GM21381 (cell line): ENCODE data around the gene BMPR1A.
"Not testable (repeated sequence)": the region's sequence is repeated elsewhere in the genome, so short reads cannot be mapped to it uniquely, and the experiment has no call there.

ENCODE experiments used
- ATAC-seq: cut with Tn5 transposase; IDR thresholded peaks from one replicate; pipeline ENCODE4 v1.9.1; 2021; ENCODE audit warnings: mild to moderate bottlenecking, moderate library complexity; ENCODE audit not compliant: unreplicated experiment

The BMPR1A gene

DNA sequence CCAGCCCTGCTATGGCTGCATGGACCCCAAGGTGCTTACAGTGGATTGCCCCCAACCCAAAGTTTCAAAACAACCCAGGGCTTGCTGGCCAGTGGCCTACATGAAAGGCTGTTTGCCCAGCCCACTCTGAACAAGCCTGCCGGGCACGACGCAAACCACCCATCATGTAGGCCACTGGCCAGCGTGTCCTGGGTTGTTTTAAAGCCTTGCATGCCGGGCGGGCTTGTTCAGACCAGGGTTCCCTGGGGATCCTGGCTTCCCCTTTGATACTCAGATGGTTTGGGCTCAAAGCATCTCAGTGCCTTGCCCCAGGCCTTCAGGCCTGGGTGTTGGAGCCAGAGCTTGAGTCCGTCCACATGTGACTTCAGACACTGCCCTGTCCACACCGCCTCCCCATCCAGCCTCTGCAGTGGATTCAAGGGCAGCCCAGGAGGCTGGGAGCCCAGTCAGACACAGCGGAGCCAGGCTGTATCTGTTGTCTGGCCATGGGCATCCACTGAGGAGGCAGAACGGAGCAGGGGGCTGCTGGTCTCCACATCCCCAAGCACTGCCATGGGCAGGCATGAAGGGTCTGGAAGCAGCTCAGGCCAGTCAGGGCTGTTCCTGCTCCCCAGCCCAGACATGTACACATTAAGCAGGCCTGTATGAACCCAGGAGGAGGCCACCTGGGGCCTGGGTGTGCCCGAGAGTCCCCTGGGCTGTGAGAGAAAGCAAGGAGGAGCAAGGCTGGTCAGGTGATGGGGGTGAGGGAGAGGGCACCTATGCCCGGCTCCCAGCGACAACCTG, 207.8 kb downstream of the BMPR1A start:
- ATAC-seq = no peak

GRCh38 chr10:86964847-86965190, 208.4 kb downstream of the BMPR1A start:
- no peak for ATAC-seq

GRCh38 chr10:86965986-86966654, 209.7 kb downstream of the BMPR1A start:
- peak; percentile 35 for ATAC-seq

DNA sequence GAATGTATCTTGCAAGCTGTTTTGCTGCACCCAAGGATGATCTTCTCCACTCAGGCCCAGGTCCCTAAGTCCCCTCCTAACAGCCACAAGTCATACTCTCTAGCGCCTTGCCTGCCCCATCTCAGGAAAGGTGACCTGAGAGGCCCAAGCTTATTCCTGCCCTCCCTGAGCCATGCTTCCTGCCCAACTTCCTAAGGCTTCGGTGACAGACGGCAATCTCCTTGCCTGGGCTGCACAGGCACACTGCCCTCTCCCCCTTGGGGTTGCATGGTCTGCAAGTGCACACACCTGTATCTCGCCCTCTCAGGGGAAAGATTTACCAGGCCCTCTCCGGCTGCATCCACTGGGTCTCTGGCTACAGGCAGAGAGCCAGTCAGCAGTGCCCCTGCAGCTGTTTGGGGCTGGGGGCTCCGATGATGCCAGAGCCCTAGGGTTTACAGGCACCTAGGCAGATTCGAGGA, 211.1 kb downstream of the BMPR1A start:
- ATAC-seq = no peak

- ATAC-seq = no peak
Measured at GRCh38 chr10:86968271-86968993, 212.0 kb downstream of the BMPR1A start, which contains the start of gene ADIRF. ADIRF (plus strand) TSS chr10:86968482; CDS start chr10:86968545, 63 bp downstream.

DNA sequence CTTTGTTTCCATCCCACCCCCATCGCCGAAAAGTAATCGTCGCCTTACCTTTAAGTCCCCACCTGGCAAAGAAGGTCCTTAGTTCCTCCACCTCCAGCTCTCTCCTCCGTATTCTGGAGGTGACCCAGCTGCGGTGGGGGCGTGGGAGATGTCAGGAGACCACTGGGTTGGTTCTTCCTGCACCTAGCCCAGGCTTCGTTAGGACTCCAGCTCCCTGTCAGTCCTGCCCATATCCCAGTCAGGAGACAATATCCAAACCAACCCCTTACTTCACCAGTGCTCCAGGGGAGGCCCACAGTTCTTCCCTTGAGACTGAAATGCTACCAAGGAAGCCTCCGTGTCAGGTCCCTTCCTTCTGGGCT, 212.6 kb downstream of the BMPR1A start:
- no peak for ATAC-seq

DNA sequence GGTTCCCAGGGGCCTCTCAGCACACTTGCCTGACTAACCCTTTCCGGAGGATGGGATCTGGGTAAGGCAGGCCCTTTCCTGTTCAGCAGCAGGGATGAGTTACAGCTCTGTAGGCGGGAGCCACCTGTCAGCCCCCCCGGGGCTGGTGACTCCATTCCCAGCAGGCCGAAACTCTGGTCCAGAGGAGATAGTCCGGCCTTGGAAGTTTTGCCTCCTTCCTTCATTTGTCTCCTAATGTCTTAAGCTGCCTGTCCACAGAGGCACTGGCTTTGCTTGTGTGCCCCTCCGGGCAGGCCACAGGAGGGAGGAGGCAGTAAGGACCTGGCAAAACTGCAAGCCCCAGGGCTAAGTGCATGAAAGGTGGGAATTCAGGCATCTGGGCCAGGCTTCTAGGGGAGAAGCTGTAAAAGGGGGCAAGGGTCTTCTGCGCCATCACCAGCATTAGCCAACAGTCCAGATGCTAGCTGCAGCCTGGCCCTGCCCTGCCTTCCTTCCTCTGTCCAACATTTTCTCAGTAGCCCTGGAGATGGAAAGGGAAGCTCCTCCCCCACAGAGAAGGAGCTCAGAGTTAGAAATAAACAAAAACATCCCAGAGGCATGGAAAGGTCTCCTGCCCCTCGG, 213.1 kb downstream of the BMPR1A start:
- no peak for ATAC-seq

GRCh38 chr10:86970162-86970981, 214.0 kb downstream of the BMPR1A start:
- no peak for ATAC-seq

GRCh38 chr10:86970982-86971231, 214.5 kb downstream of the BMPR1A start:
- ATAC-seq = no peak

- peak; percentile 80 for ATAC-seq
Measured at GRCh38 chr10:86971232-86971991, 215.0 kb downstream of the BMPR1A start.

GRCh38 chr10:86972613-86973380, 216.4 kb downstream of the BMPR1A start:
- no peak for ATAC-seq

DNA sequence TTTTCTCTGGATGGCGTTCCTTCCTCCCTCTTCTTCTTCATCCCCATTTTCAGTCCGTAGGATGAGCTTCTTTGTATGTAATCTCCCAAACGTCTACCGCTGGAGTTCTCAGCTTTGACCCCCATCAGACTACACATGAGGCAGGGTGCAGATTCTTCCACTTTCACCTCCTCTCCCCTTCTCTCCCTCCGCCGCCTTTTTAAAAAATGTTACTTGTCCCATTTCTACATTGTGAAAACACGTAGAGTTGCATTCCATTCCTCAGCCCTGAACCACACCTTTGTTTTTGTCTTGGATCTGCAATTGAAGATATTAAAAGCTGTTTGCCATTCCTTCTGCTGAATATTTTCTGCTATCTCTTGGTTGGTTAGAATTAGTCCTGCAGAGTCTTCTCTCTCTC, 218.1 kb downstream of the BMPR1A start:
- no peak for ATAC-seq

DNA sequence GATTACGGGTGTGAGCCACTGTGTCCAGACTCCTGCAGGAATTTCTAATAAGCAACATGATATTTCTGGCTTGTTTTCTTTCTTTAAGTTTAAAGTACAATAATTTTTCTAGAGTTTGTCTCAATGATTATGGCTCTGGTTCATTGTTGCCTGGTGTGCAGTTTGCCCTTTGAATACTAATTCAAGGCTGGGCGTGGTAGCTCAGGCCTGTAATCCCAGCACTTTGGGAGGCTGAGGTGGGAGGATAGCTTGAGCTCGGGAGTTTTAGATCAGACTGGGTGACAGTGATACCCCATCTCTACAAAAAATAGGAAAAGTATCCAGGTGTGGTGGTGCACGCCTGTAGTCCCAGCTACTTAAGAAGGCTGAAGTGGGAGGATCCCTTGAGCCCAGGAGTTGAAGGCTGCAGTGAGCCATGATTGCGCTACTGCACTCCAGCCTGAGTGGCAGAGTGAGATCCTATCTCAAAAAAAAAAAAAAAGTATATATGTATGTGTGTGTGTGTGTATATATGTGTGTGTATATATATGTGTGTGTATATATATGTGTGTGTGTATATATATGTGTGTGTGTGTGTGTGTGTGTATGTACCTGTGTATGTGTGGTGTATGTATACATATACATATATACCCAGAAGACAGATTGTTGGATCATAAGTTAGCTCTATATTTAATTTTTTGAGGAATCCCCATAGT, 220.1 kb downstream of the BMPR1A start:
- ATAC-seq = no peak

DNA sequence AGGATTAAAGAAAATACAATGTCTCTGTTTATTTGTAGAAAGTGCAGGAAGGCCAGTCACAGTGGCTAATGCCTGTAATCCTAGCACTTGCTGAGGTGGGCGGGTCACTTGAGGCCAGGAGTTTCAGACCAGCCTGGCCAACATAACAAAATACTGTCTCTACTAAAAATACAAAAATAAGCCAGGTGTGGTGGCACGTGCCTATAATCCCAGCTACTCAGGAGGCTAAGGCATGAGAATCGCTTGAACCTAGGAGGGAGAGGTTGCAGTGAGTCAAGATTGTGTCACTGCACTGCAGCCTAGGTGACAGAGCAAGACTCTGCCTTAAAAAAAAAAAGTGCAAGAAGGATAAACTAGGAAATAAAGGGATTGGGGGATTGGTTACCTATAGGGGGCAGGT, 222.0 kb downstream of the BMPR1A start:
- not testable (repeated sequence) for ATAC-seq

DNA sequence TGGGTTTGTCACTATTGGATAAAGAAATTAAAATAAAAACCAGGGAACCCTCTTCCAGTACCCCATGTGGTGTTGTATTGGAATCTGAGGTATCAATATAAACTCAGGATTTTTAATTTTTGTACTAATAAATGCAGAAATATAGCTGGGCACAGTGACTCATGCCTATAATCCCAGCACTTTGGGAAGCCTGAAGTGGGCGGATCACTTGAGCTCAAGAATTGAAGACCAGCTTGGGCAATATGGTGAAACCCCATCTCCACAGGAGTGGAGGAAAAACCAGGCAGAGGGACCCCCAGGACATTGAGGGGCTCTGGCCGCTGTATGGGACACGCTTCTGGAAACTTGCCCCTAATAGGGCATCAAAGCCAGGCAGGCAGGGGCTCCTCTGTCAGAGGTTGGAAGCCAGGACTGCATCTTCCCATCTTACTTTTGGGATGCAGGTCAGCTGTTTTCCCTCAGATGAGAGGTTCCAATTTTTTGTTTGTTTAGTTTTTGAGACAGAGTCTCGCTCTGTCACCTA, 222.9 kb downstream of the BMPR1A start:
- no peak for ATAC-seq

DNA sequence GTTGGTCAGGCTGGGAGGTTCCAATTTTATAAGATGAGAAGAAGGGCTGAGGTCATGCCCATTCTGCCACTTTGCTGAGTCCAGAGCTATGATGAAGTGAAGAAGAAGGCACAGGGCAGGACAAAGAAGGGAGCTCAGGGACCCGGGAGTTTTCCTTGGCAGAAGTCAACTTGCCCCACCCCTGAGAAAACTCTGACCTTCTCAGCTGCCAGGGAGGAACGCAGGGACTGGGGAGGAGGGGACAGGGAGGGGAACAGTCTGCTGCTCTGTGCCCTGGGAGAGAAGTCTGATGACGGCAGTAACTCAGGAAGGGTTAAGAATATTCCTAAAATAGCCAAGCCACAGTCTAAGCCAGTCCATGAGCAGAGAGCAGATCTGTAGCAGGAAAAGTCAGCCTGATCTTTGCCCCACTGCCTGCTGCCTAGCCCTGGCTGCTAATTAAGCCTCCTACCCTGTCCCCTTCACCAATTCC, 223.6 kb downstream of the BMPR1A start:
- ATAC-seq = no peak

- ATAC-seq = not testable (repeated sequence)
Measured at GRCh38 chr10:86981020-86981419, 224.6 kb downstream of the BMPR1A start.

- ATAC-seq = no peak
Measured at GRCh38 chr10:86981716-86982115, 225.3 kb downstream of the BMPR1A start.
